ENCODE data around the gene GSX2.

GRCh38 chr4:54055494-54055893 is 44.5 kb upstream of the GSX2 start:
- no peak for TF ChIP-seq JUN (IDR thresholded peaks at IDR 0.05)
- TF ChIP-seq MAX (IDR thresholded peaks at IDR 0.05): no peak
- no peak for TF ChIP-seq CTCF (IDR thresholded peaks at IDR 0.05)
- TF ChIP-seq RAD21 (conservative IDR thresholded peaks at IDR 0.05 in 1 of 2, IDR thresholded peaks at IDR 0.05 in 1 of 2): no peak
- TF ChIP-seq RNF2 (IDR thresholded peaks at IDR 0.05; ENCODE audit: borderline replicate concordance, low read depth): no peak
- no peak for TF ChIP-seq POLR2A (IDR thresholded peaks at IDR 0.05; ENCODE audit: low read length)
- TF ChIP-seq CHD4 (IDR thresholded peaks at IDR 0.05; ENCODE audit: borderline replicate concordance): no peak
- TF ChIP-seq RFX5 (IDR thresholded peaks at IDR 0.05): no peak
- TF ChIP-seq POLR2AphosphoS2 (conservative IDR thresholded peaks at IDR 0.05; ENCODE audit: low read length): no peak
- no peak for TF ChIP-seq HMGXB4 (CRISPR knock-in tag; IDR thresholded peaks at IDR 0.05; ENCODE audit: borderline replicate concordance)

Measured in A549 (cell line).